ENCODE measurements around the gene ARNT2. TPM values are rescaled to one million over a fixed set of nuclear protein-coding genes. Genes with fewer than 3 reads are reported as not detected.
"Not testable (repeated sequence)": the region's sequence is repeated elsewhere in the genome, so short reads cannot be mapped to it uniquely, and the experiment has no call there.

Gene ARNT2
- total and polyA plus RNA-seq, 2 donors = 1.4 to 2.4 TPM

DNA sequence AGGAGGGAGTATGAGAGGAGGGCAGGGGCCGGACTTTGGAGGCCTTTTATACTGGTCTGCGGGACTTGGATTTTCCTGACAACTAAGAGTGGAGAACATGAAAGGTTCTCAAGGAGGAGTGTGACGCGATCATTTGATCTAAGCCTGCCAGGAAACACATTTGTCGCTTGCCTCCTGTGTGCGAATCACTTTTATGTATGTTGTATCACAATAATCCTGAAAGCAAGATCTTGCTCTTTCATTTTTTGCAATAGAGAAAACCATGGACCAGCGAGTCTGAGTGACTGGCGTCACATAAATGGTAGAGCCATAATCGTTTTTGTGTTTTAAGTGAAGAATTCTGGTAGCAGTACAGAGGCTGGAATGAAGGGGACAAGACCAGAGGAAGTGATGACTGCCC is 100.7 kb downstream of the ARNT2 start:
- Histone ChIP-seq H3K27ac (ENCODE audit: low read depth in 1 of 2, low read length in 1 of 2) (no peak overlapping the region), H3K4me3 (ENCODE audit: low read length in 2 of 2) (no peak overlapping the region), H3K36me3 (ENCODE audit: control insufficient read depth in 2 of 2, insufficient read depth in 2 of 2, low read length in 1 of 2) (no peaks in the 10 kb centered on the region), H3K27me3 (ENCODE audit: control insufficient read depth in 2 of 2, insufficient read depth in 1 of 2, low read length in 1 of 2) (no peaks in the 10 kb centered on the region), H3K4me1 (ENCODE audit: control insufficient read depth in 2 of 2, insufficient read depth in 2 of 2, low read length in 2 of 2) (no peaks in the 10 kb centered on the region), H3K9me3 (ENCODE audit: control insufficient read depth in 2 of 2, insufficient read depth in 1 of 2, low read length in 1 of 2) (no peaks in the 10 kb centered on the region)
- no peak for DNase-seq (ENCODE audit: low read depth in 6 of 9, low spot score in 9 of 9)
- 93% methylated on average over 9 of the region's 9 CpGs for WGBS

DNA sequence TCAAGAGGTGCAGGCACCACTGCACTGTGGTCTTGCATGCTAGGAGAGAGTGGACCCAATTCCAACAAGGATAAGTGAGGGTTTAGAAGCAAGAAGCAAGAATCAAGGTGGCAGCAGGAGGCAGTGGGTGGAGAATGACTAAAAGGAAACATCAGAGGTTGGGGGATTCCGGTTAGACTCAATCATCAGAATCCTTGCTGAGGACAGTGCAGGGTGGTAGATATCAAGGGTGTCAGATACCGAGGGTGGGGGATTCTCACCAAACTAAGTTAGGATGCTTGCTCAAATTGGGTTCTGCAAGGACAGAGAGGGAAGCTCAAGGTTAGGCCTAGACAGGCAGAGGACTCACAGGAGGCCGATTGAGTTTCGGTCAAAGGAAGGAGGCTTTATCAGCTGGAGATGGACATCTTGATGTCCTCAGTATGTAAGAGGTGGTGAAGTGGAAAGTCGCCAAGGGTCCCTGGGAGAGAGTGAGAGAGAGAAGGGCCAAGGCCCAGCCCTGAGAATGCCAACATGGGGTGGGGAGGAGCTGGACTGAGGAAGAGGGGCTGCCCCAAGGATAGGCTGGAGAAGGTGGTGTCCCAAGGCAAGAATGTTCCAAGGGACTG is 102.2 kb downstream of the ARNT2 start:
- no peaks in the 10 kb centered on the region for H3K36me3 ChIP-seq (ENCODE audit: control insufficient read depth in 2 of 2, insufficient read depth in 2 of 2, low read length in 1 of 2)
- 95% methylated on average over 5 of the region's 5 CpGs for WGBS
- no peaks in the 10 kb centered on the region for H3K27me3 ChIP-seq (ENCODE audit: control insufficient read depth in 2 of 2, insufficient read depth in 1 of 2, low read length in 1 of 2)
- DNase-seq (ENCODE audit: low read depth in 6 of 9, low spot score in 9 of 9) = no peak
- no peak overlapping the region for H3K27ac ChIP-seq (ENCODE audit: low read depth in 1 of 2, low read length in 1 of 2)
- H3K9me3 ChIP-seq (ENCODE audit: control insufficient read depth in 2 of 2, insufficient read depth in 1 of 2, low read length in 1 of 2) = no peaks in the 10 kb centered on the region
- no peak overlapping the region for H3K4me3 ChIP-seq (ENCODE audit: low read length in 2 of 2)
- H3K4me1 ChIP-seq (ENCODE audit: control insufficient read depth in 2 of 2, insufficient read depth in 2 of 2, low read length in 2 of 2) = no peaks in the 10 kb centered on the region

GRCh38 chr15:80507131-80507530 is 102.9 kb downstream of the ARNT2 start:
- no peak overlapping the region for H3K4me3 ChIP-seq (ENCODE audit: low read length in 2 of 2)
- no peak overlapping the region for H3K27ac ChIP-seq (ENCODE audit: low read depth in 1 of 2, low read length in 1 of 2)
- no peaks in the 10 kb centered on the region for H3K36me3 ChIP-seq (ENCODE audit: control insufficient read depth in 2 of 2, insufficient read depth in 2 of 2, low read length in 1 of 2)
- no peaks in the 10 kb centered on the region for H3K27me3 ChIP-seq (ENCODE audit: control insufficient read depth in 2 of 2, insufficient read depth in 1 of 2, low read length in 1 of 2)
- no peaks in the 10 kb centered on the region for H3K4me1 ChIP-seq (ENCODE audit: control insufficient read depth in 2 of 2, insufficient read depth in 2 of 2, low read length in 2 of 2)
- WGBS = 75% methylated on average over 5 of the region's 5 CpGs
- no peaks in the 10 kb centered on the region for H3K9me3 ChIP-seq (ENCODE audit: control insufficient read depth in 2 of 2, insufficient read depth in 1 of 2, low read length in 1 of 2)
- no peak for DNase-seq (ENCODE audit: low read depth in 6 of 9, low spot score in 9 of 9)

- no peak for DNase-seq (ENCODE audit: low read depth in 6 of 9, low spot score in 9 of 9)
- no peaks in the 10 kb centered on the region for H3K4me1 ChIP-seq (ENCODE audit: control insufficient read depth in 2 of 2, insufficient read depth in 2 of 2, low read length in 2 of 2)
- H3K27me3 ChIP-seq (ENCODE audit: control insufficient read depth in 2 of 2, insufficient read depth in 1 of 2, low read length in 1 of 2) = no peaks in the 10 kb centered on the region
- H3K27ac ChIP-seq (ENCODE audit: low read depth in 1 of 2, low read length in 1 of 2) = no peak overlapping the region
- H3K4me3 ChIP-seq (ENCODE audit: low read length in 2 of 2) = no peak overlapping the region
- H3K9me3 ChIP-seq (ENCODE audit: control insufficient read depth in 2 of 2, insufficient read depth in 1 of 2, low read length in 1 of 2) = no peaks in the 10 kb centered on the region
- H3K36me3 ChIP-seq (ENCODE audit: control insufficient read depth in 2 of 2, insufficient read depth in 2 of 2, low read length in 1 of 2) = no peaks in the 10 kb centered on the region
- 93% methylated on average over 18 of the region's 18 CpGs for WGBS
Observed at GRCh38 chr15:80507638-80508316, 103.6 kb downstream of the ARNT2 start.

DNA sequence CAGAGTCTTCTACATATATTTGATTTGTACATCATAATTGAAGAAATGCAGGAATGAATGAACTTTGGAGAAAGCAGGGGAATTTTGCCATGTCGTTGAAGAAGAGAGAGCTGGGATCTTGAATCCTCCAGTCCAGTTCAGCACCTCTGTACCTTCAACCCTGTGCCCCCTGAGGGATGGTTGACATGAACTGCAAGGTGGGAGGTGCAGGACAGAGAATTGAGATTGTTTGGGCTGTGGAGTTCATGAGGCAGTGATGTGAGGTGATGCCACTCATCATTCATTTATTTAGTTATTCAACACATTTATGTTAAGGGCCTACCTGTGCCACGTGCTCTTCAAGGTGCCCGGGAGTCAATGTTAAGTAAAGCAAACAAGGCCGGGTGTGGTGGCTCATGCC is 104.6 kb downstream of the ARNT2 start:
- H3K4me3 ChIP-seq (ENCODE audit: low read length in 2 of 2) = no peak overlapping the region
- no peaks in the 10 kb centered on the region for H3K9me3 ChIP-seq (ENCODE audit: control insufficient read depth in 2 of 2, insufficient read depth in 1 of 2, low read length in 1 of 2)
- H3K27me3 ChIP-seq (ENCODE audit: control insufficient read depth in 2 of 2, insufficient read depth in 1 of 2, low read length in 1 of 2) = no peaks in the 10 kb centered on the region
- DNase-seq (ENCODE audit: low read depth in 6 of 9, low spot score in 9 of 9) = no peak
- 95% methylated on average over 4 of the region's 4 CpGs for WGBS
- no peaks in the 10 kb centered on the region for H3K4me1 ChIP-seq (ENCODE audit: control insufficient read depth in 2 of 2, insufficient read depth in 2 of 2, low read length in 2 of 2)
- no peaks in the 10 kb centered on the region for H3K36me3 ChIP-seq (ENCODE audit: control insufficient read depth in 2 of 2, insufficient read depth in 2 of 2, low read length in 1 of 2)
- no peak overlapping the region for H3K27ac ChIP-seq (ENCODE audit: low read depth in 1 of 2, low read length in 1 of 2)

DNA sequence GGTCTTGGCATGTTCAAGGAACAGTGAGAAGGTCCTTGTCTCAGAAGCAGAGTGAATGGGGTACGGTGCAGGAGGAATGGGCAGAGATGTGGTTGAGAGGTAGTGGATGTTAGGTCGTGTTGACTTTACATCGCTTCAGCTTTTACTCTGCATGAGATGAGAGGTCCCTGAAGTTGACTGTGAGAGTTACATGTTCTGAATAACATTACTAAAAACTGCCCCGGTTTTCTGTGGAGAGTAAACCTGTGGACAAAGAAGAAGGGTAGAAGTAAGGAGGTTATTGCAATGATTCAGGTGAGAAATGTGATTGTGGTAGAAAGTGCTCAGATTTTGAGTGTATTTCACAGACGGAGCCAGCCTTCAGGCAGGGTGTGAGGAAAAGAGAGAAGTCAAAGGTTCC is 105.6 kb downstream of the ARNT2 start:
- no peak overlapping the region for H3K4me3 ChIP-seq (ENCODE audit: low read length in 2 of 2)
- WGBS = 94% methylated on average over 5 of the region's 5 CpGs
- no peaks in the 10 kb centered on the region for H3K4me1 ChIP-seq (ENCODE audit: control insufficient read depth in 2 of 2, insufficient read depth in 2 of 2, low read length in 2 of 2)
- H3K9me3 ChIP-seq (ENCODE audit: control insufficient read depth in 2 of 2, insufficient read depth in 1 of 2, low read length in 1 of 2) = no peaks in the 10 kb centered on the region
- no peak overlapping the region for H3K27ac ChIP-seq (ENCODE audit: low read depth in 1 of 2, low read length in 1 of 2)
- DNase-seq (ENCODE audit: low read depth in 6 of 9, low spot score in 9 of 9) = no peak
- no peaks in the 10 kb centered on the region for H3K36me3 ChIP-seq (ENCODE audit: control insufficient read depth in 2 of 2, insufficient read depth in 2 of 2, low read length in 1 of 2)
- no peaks in the 10 kb centered on the region for H3K27me3 ChIP-seq (ENCODE audit: control insufficient read depth in 2 of 2, insufficient read depth in 1 of 2, low read length in 1 of 2)

DNA sequence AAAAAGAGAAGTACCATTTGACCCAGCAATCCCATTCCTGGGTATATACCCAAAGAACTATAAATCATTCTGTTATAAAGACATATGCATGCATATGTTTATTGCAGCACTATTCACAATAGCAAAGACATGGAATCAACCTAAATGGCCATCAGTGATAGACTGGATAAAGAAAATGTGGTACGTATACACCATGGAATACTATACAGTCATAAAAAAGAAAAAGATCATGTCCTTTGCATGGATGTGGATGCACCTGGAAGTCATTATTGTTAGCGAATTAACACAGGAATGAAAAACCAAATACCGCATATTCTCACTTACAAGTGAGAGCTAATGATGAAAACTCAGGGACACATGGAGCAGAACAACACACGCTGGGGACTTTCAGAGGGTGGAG is 106.8 kb downstream of the ARNT2 start:
- H3K4me3 ChIP-seq (ENCODE audit: low read length in 2 of 2); H3K27me3 ChIP-seq (ENCODE audit: control insufficient read depth in 2 of 2, insufficient read depth in 1 of 2, low read length in 1 of 2); H3K4me1 ChIP-seq (ENCODE audit: control insufficient read depth in 2 of 2, insufficient read depth in 2 of 2, low read length in 2 of 2); H3K9me3 ChIP-seq (ENCODE audit: control insufficient read depth in 2 of 2, insufficient read depth in 1 of 2, low read length in 1 of 2); H3K36me3 ChIP-seq (ENCODE audit: control insufficient read depth in 2 of 2, insufficient read depth in 2 of 2, low read length in 1 of 2); H3K27ac ChIP-seq (ENCODE audit: low read depth in 1 of 2, low read length in 1 of 2); DNase-seq (ENCODE audit: low read depth in 6 of 9, low spot score in 9 of 9): not testable (repeated sequence)
- WGBS = 98% methylated on average over 4 of the region's 4 CpGs

- H3K9me3 ChIP-seq (ENCODE audit: control insufficient read depth in 2 of 2, insufficient read depth in 1 of 2, low read length in 1 of 2) = no peaks in the 10 kb centered on the region
- H3K4me3 ChIP-seq (ENCODE audit: low read length in 2 of 2) = no peak overlapping the region
- no peak for DNase-seq (ENCODE audit: low read depth in 6 of 9, low spot score in 9 of 9)
- H3K27ac ChIP-seq (ENCODE audit: low read depth in 1 of 2, low read length in 1 of 2) = no peak overlapping the region
- 93% methylated on average over 4 of the region's 4 CpGs for WGBS
- H3K36me3 ChIP-seq (ENCODE audit: control insufficient read depth in 2 of 2, insufficient read depth in 2 of 2, low read length in 1 of 2) = no peaks in the 10 kb centered on the region
- H3K27me3 ChIP-seq (ENCODE audit: control insufficient read depth in 2 of 2, insufficient read depth in 1 of 2, low read length in 1 of 2) = no peaks in the 10 kb centered on the region
- no peaks in the 10 kb centered on the region for H3K4me1 ChIP-seq (ENCODE audit: control insufficient read depth in 2 of 2, insufficient read depth in 2 of 2, low read length in 2 of 2)
Observed at GRCh38 chr15:80512726-80513660, 108.8 kb downstream of the ARNT2 start.
